DND-41 (cell line): Measurements from ENCODE around the gene SH3GL3.

Experiments
- ATAC-seq: fragments of 200-7000 bp; cut with Tn5 transposase; 3 replicates; pipeline ENCODE4 v1.9.1; 2021; ENCODE audit warnings: low read depth; ENCODE audit not compliant: insufficient read depth
- DNase-seq: peaks from one replicate; pipeline ENCODE4 v3.0.0-alpha.2; 2020
- H2AFZ ChIP-seq: 2 replicates; pipeline ENCODE4 v1.6.0; 2012; ENCODE audit warnings: low read depth, low read length
- H3K27ac ChIP-seq: 2 replicates; pipeline ENCODE4 v1.5.1; 2012; ENCODE audit warnings: low read length, inconsistent platforms
- H3K27me3 ChIP-seq: fragments of 200-600 bp; sonication (generic); 2 replicates; pipeline ENCODE4 v1.6.0; 2012; ENCODE audit warnings: low read length, mild to moderate bottlenecking, inconsistent platforms; ENCODE audit not compliant: insufficient read depth, poor library complexity
- H3K36me3 ChIP-seq: 2 replicates; pipeline ENCODE4 v1.5.1; 2012; ENCODE audit warnings: low read length, inconsistent platforms; ENCODE audit not compliant: insufficient read depth
- H3K4me1 ChIP-seq: 2 replicates; pipeline ENCODE4 v1.5.1; 2012; ENCODE audit warnings: mild to moderate bottlenecking, low read length; ENCODE audit not compliant: insufficient read depth
- H3K4me2 ChIP-seq: 2 replicates; pipeline ENCODE4 v1.6.0; 2012; ENCODE audit warnings: mild to moderate bottlenecking, moderate library complexity, low read length, inconsistent platforms; ENCODE audit not compliant: insufficient read depth
- H3K4me3 ChIP-seq, 2 experiments: fragments of 200-600 bp in 1 of 2; shearing (Covaris generic) in 1 of 2; 2 replicates each; pipeline ENCODE4 v1.5.1; 2012 to 2016; ENCODE audit warnings: inconsistent platforms in 2 of 2, low read length in 2 of 2, mild to moderate bottlenecking in 2 of 2, low read depth in 1 of 2, moderate library complexity in 1 of 2
- H3K79me2 ChIP-seq: 2 replicates; pipeline ENCODE4 v1.6.0; 2012; ENCODE audit warnings: low read length, inconsistent platforms; ENCODE audit not compliant: insufficient read depth
- H3K9ac ChIP-seq: 2 replicates; pipeline ENCODE4 v1.6.0; 2012; ENCODE audit warnings: low read depth, mild to moderate bottlenecking, inconsistent platforms, low read length, moderate library complexity
- H3K9me3 ChIP-seq: 2 replicates; pipeline ENCODE4 v1.5.1; 2012; ENCODE audit warnings: low read length, moderate library complexity, mild to moderate bottlenecking, inconsistent platforms; ENCODE audit not compliant: insufficient read depth, severe bottlenecking
- H4K20me1 ChIP-seq: 2 replicates; pipeline ENCODE4 v1.6.0; 2012; ENCODE audit warnings: low read length; ENCODE audit not compliant: insufficient read depth
- EZH2 ChIP-seq: IDR thresholded peaks from 3 replicates; pipeline ENCODE4 v1.6.1; 2012; ENCODE audit warnings: borderline replicate concordance, low read depth, mild to moderate bottlenecking, moderate library complexity, low read length, inconsistent platforms; ENCODE audit not compliant: severe bottlenecking
- TF ChIP-seq, protein P1 (sequence below): IDR thresholded peaks from 2 replicates; pipeline ENCODE4 v1.5.1; 2012; ENCODE audit warnings: borderline replicate concordance, low read length, moderate library complexity, mild to moderate bottlenecking; ENCODE audit not compliant: poor library complexity, severe bottlenecking; ENCODE audit errors: extremely low read depth

SH3GL3 gene

GRCh38 chr15:83549623-83550022 lies 102.5 kb downstream of the SH3GL3 start:
- Histone ChIP-seq H3K4me1 (no peaks in the 10 kb centered on the region), H3K9ac (no peak overlapping the region), H3K27me3 (no peaks in the 10 kb centered on the region), H4K20me1 (no peaks in the 10 kb centered on the region), H3K9me3 (no peaks in the 10 kb centered on the region), H3K4me3 (no peak overlapping the region), H2AFZ (no peak overlapping the region), H3K27ac (no peak overlapping the region), H3K4me2 (no peak overlapping the region), H3K36me3 (no peaks in the 10 kb centered on the region), H3K79me2 (no peaks in the 10 kb centered on the region)
- no peak for ATAC-seq
- no peak for DNase-seq
- TF ChIP-seq, protein P1, sequence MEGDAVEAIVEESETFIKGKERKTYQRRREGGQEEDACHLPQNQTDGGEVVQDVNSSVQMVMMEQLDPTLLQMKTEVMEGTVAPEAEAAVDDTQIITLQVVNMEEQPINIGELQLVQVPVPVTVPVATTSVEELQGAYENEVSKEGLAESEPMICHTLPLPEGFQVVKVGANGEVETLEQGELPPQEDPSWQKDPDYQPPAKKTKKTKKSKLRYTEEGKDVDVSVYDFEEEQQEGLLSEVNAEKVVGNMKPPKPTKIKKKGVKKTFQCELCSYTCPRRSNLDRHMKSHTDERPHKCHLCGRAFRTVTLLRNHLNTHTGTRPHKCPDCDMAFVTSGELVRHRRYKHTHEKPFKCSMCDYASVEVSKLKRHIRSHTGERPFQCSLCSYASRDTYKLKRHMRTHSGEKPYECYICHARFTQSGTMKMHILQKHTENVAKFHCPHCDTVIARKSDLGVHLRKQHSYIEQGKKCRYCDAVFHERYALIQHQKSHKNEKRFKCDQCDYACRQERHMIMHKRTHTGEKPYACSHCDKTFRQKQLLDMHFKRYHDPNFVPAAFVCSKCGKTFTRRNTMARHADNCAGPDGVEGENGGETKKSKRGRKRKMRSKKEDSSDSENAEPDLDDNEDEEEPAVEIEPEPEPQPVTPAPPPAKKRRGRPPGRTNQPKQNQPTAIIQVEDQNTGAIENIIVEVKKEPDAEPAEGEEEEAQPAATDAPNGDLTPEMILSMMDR, result no peak
- no peak for TF ChIP-seq EZH2

GRCh38 chr15:83554558-83554957 lies 107.4 kb downstream of the SH3GL3 start:
- H3K36me3 ChIP-seq, result no peaks in the 10 kb centered on the region
- TF ChIP-seq, protein P1, result no peak
- no peak for TF ChIP-seq EZH2
- no peak for ATAC-seq

DNA sequence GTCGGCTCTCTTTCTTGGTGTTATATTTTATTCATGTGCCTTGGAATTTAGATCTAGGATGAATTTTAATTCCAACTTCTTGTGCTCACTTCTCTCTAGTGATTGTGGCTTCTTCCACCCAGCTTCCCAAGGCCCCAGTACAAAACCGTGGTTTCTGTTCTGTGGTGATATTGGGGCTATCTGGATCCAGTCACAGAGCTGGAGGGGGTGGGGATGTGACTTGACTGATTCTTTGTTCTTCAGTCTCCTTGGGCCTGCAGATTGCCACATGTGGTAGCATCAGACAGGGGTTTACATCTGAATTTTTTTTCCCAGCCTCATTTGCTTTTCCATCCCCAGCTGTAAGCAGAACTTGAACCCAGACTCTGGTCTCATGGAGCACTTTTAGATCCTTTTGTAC lies 108.2 kb downstream of the SH3GL3 start:
- Histone ChIP-seq H3K27me3 (peaks cover 3% of the 10 kb centered on the region), H3K27ac (no peak overlapping the region), H3K9me3 (no peaks in the 10 kb centered on the region), H3K4me1 (no peaks in the 10 kb centered on the region), H3K36me3 (no peaks in the 10 kb centered on the region), H3K9ac (no peak overlapping the region), H2AFZ (no peak overlapping the region), H3K4me2 (no peak overlapping the region), H4K20me1 (no peaks in the 10 kb centered on the region), H3K79me2 (no peaks in the 10 kb centered on the region), H3K4me3 (no peak overlapping the region)
- TF ChIP-seq, protein P1, result no peak
- no peak for TF ChIP-seq EZH2
- DNase-seq (no peak), ATAC-seq (no peak)

More at GRCh38 chr15:83554558-83554957, 107.4 kb downstream of the SH3GL3 start:
- Histone ChIP-seq H3K79me2 (no peaks in the 10 kb centered on the region), H4K20me1 (no peaks in the 10 kb centered on the region), H3K4me3 (no peak overlapping the region), H3K4me1 (no peaks in the 10 kb centered on the region), H3K27ac (no peak overlapping the region), H3K9ac (no peak overlapping the region), H3K9me3 (no peaks in the 10 kb centered on the region), H2AFZ (no peak overlapping the region), H3K27me3 (peaks cover 3% of the 10 kb centered on the region), H3K4me2 (no peak overlapping the region)
- no peak for DNase-seq

DNA sequence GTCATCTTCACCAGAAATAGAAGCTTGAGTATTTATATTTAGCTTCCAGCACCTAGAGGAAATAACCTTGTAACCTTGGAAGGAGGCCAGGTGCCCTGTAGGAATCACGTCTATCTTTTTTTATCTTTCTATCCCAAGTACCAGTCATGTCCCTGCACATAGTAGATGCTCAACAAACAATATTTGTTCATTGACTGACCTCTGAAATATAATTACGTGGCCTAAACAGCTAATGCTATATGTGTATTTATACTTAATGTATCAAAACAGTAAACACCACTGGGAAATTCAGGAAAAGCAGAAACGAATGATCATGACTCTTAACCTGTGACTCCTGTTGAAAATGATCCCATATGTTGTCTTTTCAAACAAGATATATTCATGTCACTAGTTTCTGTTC lies 108.9 kb downstream of the SH3GL3 start:
- DNase-seq, result no peak
- Histone ChIP-seq H4K20me1 (no peaks in the 10 kb centered on the region), H3K4me2 (no peak overlapping the region), H3K9me3 (no peaks in the 10 kb centered on the region), H3K9ac (no peak overlapping the region), H3K4me3 (no peak overlapping the region), H3K79me2 (no peaks in the 10 kb centered on the region), H2AFZ (no peak overlapping the region), H3K27me3 (peaks cover 3% of the 10 kb centered on the region), H3K27ac (no peak overlapping the region), H3K36me3 (no peaks in the 10 kb centered on the region), H3K4me1 (no peaks in the 10 kb centered on the region)
- TF ChIP-seq, protein P1, result no peak
- no peak for TF ChIP-seq EZH2
- ATAC-seq, result no peak
